ENCODE results near the gene CMSS1. TPM values are rescaled to one million over a fixed set of nuclear protein-coding genes. Genes with fewer than 3 reads are reported as not detected.

Gene CMSS1
- total RNA-seq, 1 experiment from 2014 or later = 70.6 TPM

DNA sequence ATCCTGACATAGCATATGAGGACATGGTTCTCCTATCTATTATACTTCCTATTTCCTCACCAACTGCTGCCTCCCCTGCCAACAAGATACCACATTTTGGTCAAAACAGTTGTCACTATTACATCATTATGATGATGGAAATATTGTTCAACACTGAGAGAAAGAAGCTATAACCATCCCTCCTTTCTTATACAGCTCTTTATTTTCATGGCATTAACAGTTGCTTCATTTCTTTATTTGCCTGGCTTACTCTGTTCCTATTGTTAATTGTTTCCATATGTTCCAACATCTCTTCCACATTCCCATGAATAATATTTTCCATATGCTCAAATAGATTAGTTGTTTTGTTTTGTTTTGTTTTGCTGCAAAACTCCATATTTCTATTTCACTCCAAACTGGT, 337.5 kb downstream of the CMSS1 start:
- TF ChIP-seq, protein P1, sequence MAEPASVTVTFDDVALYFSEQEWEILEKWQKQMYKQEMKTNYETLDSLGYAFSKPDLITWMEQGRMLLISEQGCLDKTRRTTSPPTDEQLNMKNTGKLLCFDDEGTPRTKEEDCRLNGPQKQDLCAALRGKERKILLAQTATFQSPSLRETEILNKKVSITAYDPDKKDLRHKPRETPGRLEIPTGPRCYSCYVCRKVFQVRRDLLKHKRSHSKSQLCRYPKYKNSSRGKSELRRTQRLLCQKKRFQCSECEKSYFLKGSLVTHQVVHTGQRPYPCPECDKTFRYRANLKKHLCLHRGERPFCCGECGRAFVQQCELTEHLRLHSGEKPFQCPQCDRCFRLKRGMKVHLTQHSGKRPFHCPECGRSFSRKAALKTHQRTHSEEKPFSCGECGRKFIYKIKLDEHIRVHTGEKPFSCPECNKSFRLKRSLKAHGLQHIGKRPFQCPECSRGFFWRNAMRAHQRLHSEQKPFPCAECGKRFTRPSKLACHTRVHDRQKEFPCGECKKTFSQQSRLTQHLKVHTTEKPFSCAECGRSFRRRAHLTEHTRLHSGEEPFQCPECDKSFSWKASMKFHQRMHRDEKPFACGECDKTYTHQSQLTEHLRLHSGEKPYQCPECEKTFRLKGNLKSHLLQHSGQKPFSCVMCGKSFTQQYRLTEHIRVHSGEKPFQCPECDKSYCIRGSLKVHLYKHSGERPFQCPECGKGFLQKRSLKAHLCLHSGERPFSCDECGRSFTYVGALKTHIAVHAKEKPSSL (CRISPR knock-in tag; conservative IDR thresholded peaks at IDR 0.05) = no peak
- no peak for TF ChIP-seq ZBTB21 (CRISPR knock-in tag; IDR thresholded peaks at IDR 0.05; ENCODE audit: borderline replicate concordance)
- TF ChIP-seq TEAD1 (CRISPR knock-in tag; IDR thresholded peaks at IDR 0.05) = no peak
- TF ChIP-seq, protein P2, sequence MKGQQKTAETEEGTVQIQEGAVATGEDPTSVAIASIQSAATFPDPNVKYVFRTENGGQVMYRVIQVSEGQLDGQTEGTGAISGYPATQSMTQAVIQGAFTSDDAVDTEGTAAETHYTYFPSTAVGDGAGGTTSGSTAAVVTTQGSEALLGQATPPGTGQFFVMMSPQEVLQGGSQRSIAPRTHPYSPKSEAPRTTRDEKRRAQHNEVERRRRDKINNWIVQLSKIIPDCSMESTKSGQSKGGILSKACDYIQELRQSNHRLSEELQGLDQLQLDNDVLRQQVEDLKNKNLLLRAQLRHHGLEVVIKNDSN (CRISPR knock-in tag; IDR thresholded peaks at IDR 0.05) = no peak
- TF ChIP-seq ZNF232 (CRISPR knock-in tag; IDR thresholded peaks at IDR 0.05) = no peak
- no peak for TF ChIP-seq NFE2L1 (CRISPR knock-in tag; IDR thresholded peaks at IDR 0.05)
- TF ChIP-seq, protein P3, sequence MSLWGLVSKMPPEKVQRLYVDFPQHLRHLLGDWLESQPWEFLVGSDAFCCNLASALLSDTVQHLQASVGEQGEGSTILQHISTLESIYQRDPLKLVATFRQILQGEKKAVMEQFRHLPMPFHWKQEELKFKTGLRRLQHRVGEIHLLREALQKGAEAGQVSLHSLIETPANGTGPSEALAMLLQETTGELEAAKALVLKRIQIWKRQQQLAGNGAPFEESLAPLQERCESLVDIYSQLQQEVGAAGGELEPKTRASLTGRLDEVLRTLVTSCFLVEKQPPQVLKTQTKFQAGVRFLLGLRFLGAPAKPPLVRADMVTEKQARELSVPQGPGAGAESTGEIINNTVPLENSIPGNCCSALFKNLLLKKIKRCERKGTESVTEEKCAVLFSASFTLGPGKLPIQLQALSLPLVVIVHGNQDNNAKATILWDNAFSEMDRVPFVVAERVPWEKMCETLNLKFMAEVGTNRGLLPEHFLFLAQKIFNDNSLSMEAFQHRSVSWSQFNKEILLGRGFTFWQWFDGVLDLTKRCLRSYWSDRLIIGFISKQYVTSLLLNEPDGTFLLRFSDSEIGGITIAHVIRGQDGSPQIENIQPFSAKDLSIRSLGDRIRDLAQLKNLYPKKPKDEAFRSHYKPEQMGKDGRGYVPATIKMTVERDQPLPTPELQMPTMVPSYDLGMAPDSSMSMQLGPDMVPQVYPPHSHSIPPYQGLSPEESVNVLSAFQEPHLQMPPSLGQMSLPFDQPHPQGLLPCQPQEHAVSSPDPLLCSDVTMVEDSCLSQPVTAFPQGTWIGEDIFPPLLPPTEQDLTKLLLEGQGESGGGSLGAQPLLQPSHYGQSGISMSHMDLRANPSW (CRISPR knock-in tag; conservative IDR thresholded peaks at IDR 0.05; ENCODE audit: low read depth) = no peak
- TF ChIP-seq, protein P4, sequence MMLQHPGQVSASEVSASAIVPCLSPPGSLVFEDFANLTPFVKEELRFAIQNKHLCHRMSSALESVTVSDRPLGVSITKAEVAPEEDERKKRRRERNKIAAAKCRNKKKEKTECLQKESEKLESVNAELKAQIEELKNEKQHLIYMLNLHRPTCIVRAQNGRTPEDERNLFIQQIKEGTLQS (CRISPR knock-in tag; conservative IDR thresholded peaks at IDR 0.05) = no peak
- no peak for TF ChIP-seq TP53 (CRISPR knock-in tag; IDR thresholded peaks at IDR 0.05)
- no peak for TF ChIP-seq ELF4 (CRISPR knock-in tag; IDR thresholded peaks at IDR 0.05; ENCODE audit: low read depth)
- TF ChIP-seq FOXP1 (CRISPR knock-in tag; IDR thresholded peaks at IDR 0.05; ENCODE audit: borderline replicate concordance) = no peak
- TF ChIP-seq MXD4 (CRISPR knock-in tag; IDR thresholded peaks at IDR 0.05; ENCODE audit: borderline replicate concordance) = no peak
- no peak for TF ChIP-seq ZNF219 (CRISPR knock-in tag; IDR thresholded peaks at IDR 0.05; ENCODE audit: borderline replicate concordance)
- no peak for TF ChIP-seq EMX1 (CRISPR knock-in tag; IDR thresholded peaks at IDR 0.05)
- no peak for TF ChIP-seq FOXK1 (CRISPR knock-in tag; IDR thresholded peaks at IDR 0.05)
- TF ChIP-seq, protein P5, sequence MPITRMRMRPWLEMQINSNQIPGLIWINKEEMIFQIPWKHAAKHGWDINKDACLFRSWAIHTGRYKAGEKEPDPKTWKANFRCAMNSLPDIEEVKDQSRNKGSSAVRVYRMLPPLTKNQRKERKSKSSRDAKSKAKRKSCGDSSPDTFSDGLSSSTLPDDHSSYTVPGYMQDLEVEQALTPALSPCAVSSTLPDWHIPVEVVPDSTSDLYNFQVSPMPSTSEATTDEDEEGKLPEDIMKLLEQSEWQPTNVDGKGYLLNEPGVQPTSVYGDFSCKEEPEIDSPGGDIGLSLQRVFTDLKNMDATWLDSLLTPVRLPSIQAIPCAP (CRISPR knock-in tag; IDR thresholded peaks at IDR 0.05) = no peak
- no peak for TF ChIP-seq NR2C2 (CRISPR knock-in tag; IDR thresholded peaks at IDR 0.05)
- TF ChIP-seq, protein P6, sequence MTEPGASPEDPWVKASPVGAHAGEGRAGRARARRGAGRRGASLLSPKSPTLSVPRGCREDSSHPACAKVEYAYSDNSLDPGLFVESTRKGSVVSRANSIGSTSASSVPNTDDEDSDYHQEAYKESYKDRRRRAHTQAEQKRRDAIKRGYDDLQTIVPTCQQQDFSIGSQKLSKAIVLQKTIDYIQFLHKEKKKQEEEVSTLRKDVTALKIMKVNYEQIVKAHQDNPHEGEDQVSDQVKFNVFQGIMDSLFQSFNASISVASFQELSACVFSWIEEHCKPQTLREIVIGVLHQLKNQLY (CRISPR knock-in tag; IDR thresholded peaks at IDR 0.05) = no peak
- no peak for TF ChIP-seq OVOL2 (CRISPR knock-in tag; IDR thresholded peaks at IDR 0.05; ENCODE audit: borderline replicate concordance)
- Mint-ChIP-seq H3K9me3 (peaks cover 15% of the 10 kb centered on the region), H3K4me1 (no peaks in the 10 kb centered on the region), H3K27ac (no peak overlapping the region), H3K27me3 (ENCODE audit: low read depth) (no peaks in the 10 kb centered on the region), H3K36me3 (peaks cover 17% of the 10 kb centered on the region), H3K4me3 (no peak overlapping the region)
- DNase-seq (ENCODE audit: low spot score) (no peak), ATAC-seq (no peak)
- CTCF ChIA-PET = no interaction called here
- POLR2A ChIA-PET = no interaction called here

DNA sequence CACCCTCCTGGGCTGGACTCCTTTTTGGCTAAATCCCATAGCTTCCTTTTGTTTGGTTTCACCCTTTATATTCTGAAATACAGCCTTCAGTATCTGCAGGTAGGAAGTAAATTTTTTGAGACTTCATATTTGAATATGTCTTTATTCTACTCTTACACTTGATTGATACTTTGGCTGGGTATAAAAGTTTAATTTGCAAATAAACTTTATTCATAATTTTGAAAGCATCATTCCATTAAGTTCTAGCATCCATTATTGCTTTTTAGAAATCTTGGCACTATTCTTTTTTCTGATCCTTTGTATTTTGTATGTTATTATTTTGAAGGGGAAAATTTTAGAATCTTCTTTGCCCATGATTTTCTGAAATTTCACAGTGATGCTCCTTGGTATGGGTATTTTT, 337.9 kb downstream of the CMSS1 start:
- no peak overlapping the region for H3K27ac Mint-ChIP-seq
- ChIA-PET POLR2A (no interaction called here), CTCF (interaction anchor here (0.6 kb wide), 1 partner anchor 104 kb away, joined by 4 read pairs; no protein-coding TSS in a partner anchor)
- TF ChIP-seq ZNF232 (CRISPR knock-in tag; IDR thresholded peaks at IDR 0.05) (no peak), ZBTB21 (CRISPR knock-in tag; IDR thresholded peaks at IDR 0.05; ENCODE audit: borderline replicate concordance) (no peak)
- TF ChIP-seq, protein P7, sequence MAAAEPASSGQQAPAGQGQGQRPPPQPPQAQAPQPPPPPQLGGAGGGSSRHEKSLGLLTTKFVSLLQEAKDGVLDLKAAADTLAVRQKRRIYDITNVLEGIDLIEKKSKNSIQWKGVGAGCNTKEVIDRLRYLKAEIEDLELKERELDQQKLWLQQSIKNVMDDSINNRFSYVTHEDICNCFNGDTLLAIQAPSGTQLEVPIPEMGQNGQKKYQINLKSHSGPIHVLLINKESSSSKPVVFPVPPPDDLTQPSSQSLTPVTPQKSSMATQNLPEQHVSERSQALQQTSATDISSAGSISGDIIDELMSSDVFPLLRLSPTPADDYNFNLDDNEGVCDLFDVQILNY (CRISPR knock-in tag; IDR thresholded peaks at IDR 0.05) = no peak
- H3K36me3 Mint-ChIP-seq = peaks cover 17% of the 10 kb centered on the region
- H3K27me3 Mint-ChIP-seq (ENCODE audit: low read depth) = no peaks in the 10 kb centered on the region
- no peak for ATAC-seq
- no peak for DNase-seq (ENCODE audit: low spot score)
- no peaks in the 10 kb centered on the region for H3K4me1 Mint-ChIP-seq
- H3K4me3 Mint-ChIP-seq = no peak overlapping the region
- peaks cover 15% of the 10 kb centered on the region for H3K9me3 Mint-ChIP-seq
